ENCODE measurements around the gene KLF16. TPM values are rescaled to one million over a fixed set of nuclear protein-coding genes. Genes with fewer than 3 reads are reported as not detected.
A peak's percentile ranks its signal among the peaks of the same experiment; 100 is the strongest.

KLF16 gene
- total RNA-seq, 1 donor: 7.3 TPM

DNA sequence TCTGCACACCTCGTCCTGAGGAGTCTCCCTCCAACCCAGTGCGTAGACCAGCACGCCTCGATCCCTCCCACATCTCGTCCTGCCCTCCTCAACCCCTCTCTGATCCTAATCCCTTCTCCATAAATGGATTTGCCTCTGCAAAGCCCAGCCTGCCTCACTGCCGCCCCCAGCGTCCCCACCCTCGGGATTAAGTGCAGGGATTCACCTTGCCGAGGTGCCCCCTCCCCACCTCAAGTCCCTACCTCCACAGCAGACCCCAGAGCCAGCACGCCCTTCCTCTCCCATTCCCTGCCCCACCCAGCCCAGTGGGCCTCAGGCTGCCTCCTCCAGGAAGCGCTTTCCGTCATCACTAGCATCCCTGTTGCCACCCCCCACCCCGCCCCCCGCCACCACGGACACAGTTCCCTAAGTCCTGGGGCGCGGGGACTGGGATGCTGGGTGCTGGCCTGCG lies 4.0 kb downstream of the KLF16 start:
- peak overlapping the region; percentile 90 for H3K4me3 ChIP-seq (ENCODE audit: low read depth, low read length)
- no peak for DNase-seq (ENCODE audit: low read depth)
- TF ChIP-seq CTCF (IDR thresholded peaks at IDR 0.05; ENCODE audit: insufficient read depth, low read length): no peak

DNA sequence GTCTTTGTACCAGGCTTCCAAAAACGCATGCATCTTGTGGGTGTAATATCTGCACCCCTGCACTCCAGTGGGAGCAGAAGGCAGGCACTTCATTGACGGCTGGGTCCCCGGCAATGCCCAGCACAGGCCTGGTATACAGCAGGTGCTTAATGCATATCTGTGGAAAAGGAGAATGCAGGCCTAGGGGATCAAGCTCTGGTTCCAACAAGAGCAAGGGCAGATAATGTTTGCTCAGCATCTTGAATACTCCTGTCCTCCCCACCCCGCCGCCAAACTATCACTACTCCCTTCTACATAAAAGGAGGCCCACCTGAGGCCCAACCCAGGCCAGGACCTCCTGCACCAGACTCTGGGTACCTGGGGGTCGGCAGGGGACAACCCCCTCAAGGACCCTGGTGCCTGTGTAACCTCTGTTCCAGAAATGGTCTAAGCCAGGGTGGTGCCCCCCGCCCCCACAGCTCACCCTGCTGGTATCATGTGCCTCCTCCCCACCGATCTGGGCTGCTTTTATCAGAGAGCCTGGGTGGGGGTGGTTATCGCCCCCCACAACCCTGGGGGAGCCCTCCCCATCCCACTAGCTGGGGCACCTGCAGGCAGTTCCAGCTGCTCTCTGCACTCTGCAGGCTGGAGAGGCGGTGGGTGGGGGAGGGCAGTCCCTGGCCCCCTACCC lies 4.8 kb downstream of the KLF16 start:
- no peak for DNase-seq (ENCODE audit: low read depth)
- no peak overlapping the region for H3K4me3 ChIP-seq (ENCODE audit: low read depth, low read length)
- no peak for TF ChIP-seq CTCF (IDR thresholded peaks at IDR 0.05; ENCODE audit: insufficient read depth, low read length)

GRCh38 chr19:1857648-1858326 lies 5.6 kb downstream of the KLF16 start:
- H3K4me3 ChIP-seq (ENCODE audit: low read depth, low read length): peak overlapping the region; percentile 58
- DNase-seq (ENCODE audit: low read depth): no peak
- no peak for TF ChIP-seq CTCF (IDR thresholded peaks at IDR 0.05; ENCODE audit: insufficient read depth, low read length)

- peak; percentile 66 for DNase-seq (ENCODE audit: low read depth)
- peak overlapping the region; percentile 60 for H3K4me3 ChIP-seq (ENCODE audit: low read depth, low read length)
- no peak for TF ChIP-seq CTCF (IDR thresholded peaks at IDR 0.05; ENCODE audit: insufficient read depth, low read length)
These were observed 6.4 kb downstream of the KLF16 start for GRCh38 chr19:1856698-1857603.

- DNase-seq (ENCODE audit: low read depth): no peak
- H3K4me3 ChIP-seq (ENCODE audit: low read depth, low read length): peak overlapping the region; percentile 60
- TF ChIP-seq CTCF (IDR thresholded peaks at IDR 0.05; ENCODE audit: insufficient read depth, low read length): no peak
These were observed 7.1 kb downstream of the KLF16 start for GRCh38 chr19:1856345-1856697.

DNA sequence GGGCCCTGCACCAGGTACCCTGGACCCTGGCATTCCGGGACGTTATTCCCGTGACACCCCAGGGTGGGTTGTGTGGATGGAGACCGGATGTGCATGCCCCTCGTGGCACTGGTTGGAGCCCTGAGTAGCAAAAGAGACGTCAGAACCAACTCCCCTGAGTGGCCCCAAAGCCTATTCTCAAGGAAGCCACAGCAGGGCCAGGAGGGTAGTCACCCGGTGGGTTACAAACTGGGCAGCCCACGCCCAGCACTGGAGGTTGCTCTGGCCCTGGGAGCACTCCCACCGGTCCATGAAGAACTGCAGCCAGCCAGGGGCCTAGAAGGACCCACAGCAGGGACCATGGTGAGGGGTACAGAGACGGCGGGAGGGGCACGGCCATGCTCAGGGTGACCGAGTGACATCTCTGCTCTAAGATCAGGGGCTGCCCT lies 7.5 kb downstream of the KLF16 start:
- TF ChIP-seq CTCF (IDR thresholded peaks at IDR 0.05; ENCODE audit: insufficient read depth, low read length): no peak
- peak overlapping the region; percentile 60 for H3K4me3 ChIP-seq (ENCODE audit: low read depth, low read length)
- DNase-seq (ENCODE audit: low read depth): peak; percentile 37
